ENCODE data around the gene NOP58.

GRCh38 chr2:202269585-202269984 is 4.0 kb downstream of the NOP58 start:
- no peak for TF ChIP-seq CTCF (IDR thresholded peaks at IDR 0.05)
- TF ChIP-seq POLR2A (IDR thresholded peaks at IDR 0.05) = no peak

All from uterus (tissue), 2 donors.